ENCODE data around the gene TMEM100.

DNA sequence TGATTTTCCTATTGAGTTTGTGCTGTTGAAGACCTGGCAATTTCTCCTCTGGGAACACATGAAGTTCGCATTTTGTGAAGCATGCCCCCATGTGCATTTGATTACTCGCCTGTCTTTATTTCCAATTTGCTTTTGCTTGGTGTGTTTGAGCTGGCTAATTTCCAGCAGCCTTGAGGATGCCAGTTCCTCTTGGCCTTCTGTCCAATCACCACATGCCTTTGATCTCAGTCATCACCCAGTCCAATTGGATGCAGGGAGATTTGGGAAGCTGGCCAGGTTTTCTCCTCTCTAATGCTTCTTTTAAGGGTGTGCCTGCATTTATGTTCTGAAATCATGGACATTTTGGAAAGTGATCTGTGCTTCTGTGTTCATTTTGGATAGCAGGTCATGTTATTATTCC lies 3.8 kb upstream of the TMEM100 start:
- TF ChIP-seq, protein P1, sequence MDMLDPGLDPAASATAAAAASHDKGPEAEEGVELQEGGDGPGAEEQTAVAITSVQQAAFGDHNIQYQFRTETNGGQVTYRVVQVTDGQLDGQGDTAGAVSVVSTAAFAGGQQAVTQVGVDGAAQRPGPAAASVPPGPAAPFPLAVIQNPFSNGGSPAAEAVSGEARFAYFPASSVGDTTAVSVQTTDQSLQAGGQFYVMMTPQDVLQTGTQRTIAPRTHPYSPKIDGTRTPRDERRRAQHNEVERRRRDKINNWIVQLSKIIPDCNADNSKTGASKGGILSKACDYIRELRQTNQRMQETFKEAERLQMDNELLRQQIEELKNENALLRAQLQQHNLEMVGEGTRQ (IDR thresholded peaks at IDR 0.05; ENCODE audit: borderline replicate concordance, low read depth, low read length) = no peak
- TF ChIP-seq, protein P2, sequence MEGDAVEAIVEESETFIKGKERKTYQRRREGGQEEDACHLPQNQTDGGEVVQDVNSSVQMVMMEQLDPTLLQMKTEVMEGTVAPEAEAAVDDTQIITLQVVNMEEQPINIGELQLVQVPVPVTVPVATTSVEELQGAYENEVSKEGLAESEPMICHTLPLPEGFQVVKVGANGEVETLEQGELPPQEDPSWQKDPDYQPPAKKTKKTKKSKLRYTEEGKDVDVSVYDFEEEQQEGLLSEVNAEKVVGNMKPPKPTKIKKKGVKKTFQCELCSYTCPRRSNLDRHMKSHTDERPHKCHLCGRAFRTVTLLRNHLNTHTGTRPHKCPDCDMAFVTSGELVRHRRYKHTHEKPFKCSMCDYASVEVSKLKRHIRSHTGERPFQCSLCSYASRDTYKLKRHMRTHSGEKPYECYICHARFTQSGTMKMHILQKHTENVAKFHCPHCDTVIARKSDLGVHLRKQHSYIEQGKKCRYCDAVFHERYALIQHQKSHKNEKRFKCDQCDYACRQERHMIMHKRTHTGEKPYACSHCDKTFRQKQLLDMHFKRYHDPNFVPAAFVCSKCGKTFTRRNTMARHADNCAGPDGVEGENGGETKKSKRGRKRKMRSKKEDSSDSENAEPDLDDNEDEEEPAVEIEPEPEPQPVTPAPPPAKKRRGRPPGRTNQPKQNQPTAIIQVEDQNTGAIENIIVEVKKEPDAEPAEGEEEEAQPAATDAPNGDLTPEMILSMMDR (IDR thresholded peaks at IDR 0.05 in 2 of 3, conservative IDR thresholded peaks at IDR 0.05 in 1 of 3; ENCODE audit: control insufficient read depth in 2 of 3, extremely low read depth in 1 of 3, insufficient read depth in 1 of 3, low read depth in 3 of 3, low read length in 3 of 3) = no peak
- no peak for TF ChIP-seq IKZF2 (IDR thresholded peaks at IDR 0.05)
- TF ChIP-seq FOXM1 (IDR thresholded peaks at IDR 0.05; ENCODE audit: low read depth, low read length) = no peak
- TF ChIP-seq POLR2AphosphoS5 (IDR thresholded peaks at IDR 0.05; ENCODE audit: low read length) = no peak
- no peak for TF ChIP-seq JUND (IDR thresholded peaks at IDR 0.05; ENCODE audit: low read depth, low read length)
- no peak for TF ChIP-seq ZBED1 (IDR thresholded peaks at IDR 0.05; ENCODE audit: borderline replicate concordance)
- no peak for TF ChIP-seq RCOR1 (conservative IDR thresholded peaks at IDR 0.05; ENCODE audit: low read depth, low read length)
- TF ChIP-seq LARP7 (IDR thresholded peaks at IDR 0.05) = no peak
- TF ChIP-seq ESRRA (IDR thresholded peaks at IDR 0.05; ENCODE audit: low read length) = no peak
- no peak for TF ChIP-seq CBX3 (IDR thresholded peaks at IDR 0.05; ENCODE audit: borderline replicate concordance, low read depth)
- TF ChIP-seq SPI1 (IDR thresholded peaks at IDR 0.05; ENCODE audit: borderline replicate concordance, insufficient read depth, low read depth, low read length) = no peak

Data from GM12878 (cell line).